ENCODE results near the gene GRIA1. TPM values are rescaled to one million over a fixed set of nuclear protein-coding genes. Genes with fewer than 3 reads are reported as not detected.

The GRIA1 gene
- total RNA-seq, 1 donor from 2014 or later: 0.55 TPM

DNA sequence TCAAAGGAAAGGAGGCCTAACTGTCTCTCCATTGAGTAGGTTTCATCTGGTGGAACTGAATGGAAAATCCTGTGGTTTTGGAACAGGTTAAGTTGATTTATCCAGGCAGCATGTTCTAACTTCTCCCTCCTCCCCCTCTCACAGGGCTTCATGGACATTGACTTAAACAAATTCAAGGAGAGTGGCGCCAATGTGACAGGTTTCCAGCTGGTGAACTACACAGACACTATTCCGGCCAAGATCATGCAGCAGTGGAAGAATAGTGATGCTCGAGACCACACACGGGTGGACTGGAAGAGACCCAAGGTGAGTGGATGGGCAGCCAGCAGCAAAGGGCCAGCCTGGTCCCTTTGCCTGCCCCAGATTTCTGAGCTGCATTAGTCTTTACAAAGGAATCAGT lies 183.9 kb downstream of the GRIA1 start:
- H3K36me3 Mint-ChIP-seq (ENCODE audit: low read depth): no peaks in the 10 kb centered on the region
- no peak overlapping the region for H3K27ac Mint-ChIP-seq (ENCODE audit: unreplicated experiment)
- no peak overlapping the region for H3K4me3 Mint-ChIP-seq (ENCODE audit: unreplicated experiment)
- no peak for DNase-seq (ENCODE audit: low spot score)
- peaks cover 13% of the 10 kb centered on the region for H3K27me3 Mint-ChIP-seq (ENCODE audit: low read depth)
- no peak for TF ChIP-seq CTCF (IDR thresholded peaks at IDR 0.05)
- no peaks in the 10 kb centered on the region for H3K4me1 Mint-ChIP-seq (ENCODE audit: low read depth)
- H3K9me3 Mint-ChIP-seq (ENCODE audit: low read depth): peaks cover 6% of the 10 kb centered on the region

- no peak for DNase-seq (ENCODE audit: low spot score)
Measured at GRCh38 chr5:153676406-153676805, 185.9 kb downstream of the GRIA1 start.

GRCh38 chr5:153676821-153677220 lies 186.4 kb downstream of the GRIA1 start:
- TF ChIP-seq CTCF (IDR thresholded peaks at IDR 0.05): no peak
- Mint-ChIP-seq H3K27ac (ENCODE audit: unreplicated experiment) (no peak overlapping the region), H3K36me3 (ENCODE audit: low read depth) (no peaks in the 10 kb centered on the region), H3K27me3 (ENCODE audit: low read depth) (peaks cover 6% of the 10 kb centered on the region), H3K4me1 (ENCODE audit: low read depth) (no peaks in the 10 kb centered on the region), H3K4me3 (ENCODE audit: unreplicated experiment) (no peak overlapping the region), H3K9me3 (ENCODE audit: low read depth) (peaks cover 6% of the 10 kb centered on the region)
- no peak for DNase-seq (ENCODE audit: low spot score)

More at GRCh38 chr5:153676406-153676805, 185.9 kb downstream of the GRIA1 start:
- no peaks in the 10 kb centered on the region for H3K4me1 Mint-ChIP-seq (ENCODE audit: low read depth)
- no peak overlapping the region for H3K4me3 Mint-ChIP-seq (ENCODE audit: unreplicated experiment)
- H3K27ac Mint-ChIP-seq (ENCODE audit: unreplicated experiment): no peak overlapping the region
- peaks cover 9% of the 10 kb centered on the region for H3K27me3 Mint-ChIP-seq (ENCODE audit: low read depth)
- TF ChIP-seq CTCF (IDR thresholded peaks at IDR 0.05): no peak
- H3K9me3 Mint-ChIP-seq (ENCODE audit: low read depth): peaks cover 6% of the 10 kb centered on the region
- no peaks in the 10 kb centered on the region for H3K36me3 Mint-ChIP-seq (ENCODE audit: low read depth)

GRCh38 chr5:153678617-153679329 lies 188.3 kb downstream of the GRIA1 start:
- no peak for TF ChIP-seq CTCF (IDR thresholded peaks at IDR 0.05)
- Mint-ChIP-seq H3K36me3 (ENCODE audit: low read depth) (no peaks in the 10 kb centered on the region), H3K27ac (ENCODE audit: unreplicated experiment) (no peak overlapping the region), H3K4me3 (ENCODE audit: unreplicated experiment) (no peak overlapping the region), H3K4me1 (ENCODE audit: low read depth) (no peaks in the 10 kb centered on the region), H3K9me3 (ENCODE audit: low read depth) (no peaks in the 10 kb centered on the region), H3K27me3 (ENCODE audit: low read depth) (peaks cover 2% of the 10 kb centered on the region)
- DNase-seq (ENCODE audit: low spot score): no peak

DNA sequence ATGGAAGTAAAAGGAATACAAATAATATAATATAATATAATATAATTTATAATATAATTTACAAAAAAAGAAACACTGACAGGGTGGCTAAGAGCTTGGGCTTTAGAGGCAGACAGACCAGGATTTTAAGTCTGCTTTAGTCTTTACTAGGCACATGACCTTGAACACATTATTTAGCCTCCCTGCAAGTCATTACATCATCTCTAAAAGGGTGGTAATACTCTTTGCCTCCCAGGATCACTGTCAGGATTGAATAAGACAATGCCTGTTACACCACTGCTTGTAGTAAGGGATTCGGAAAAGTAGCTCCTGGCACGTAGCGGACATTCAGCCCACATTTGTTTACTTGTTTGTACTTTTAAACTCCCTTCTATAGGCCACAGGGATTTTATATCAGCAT lies 199.8 kb downstream of the GRIA1 start:
- H3K4me1 Mint-ChIP-seq (ENCODE audit: low read depth): no peaks in the 10 kb centered on the region
- no peak for DNase-seq (ENCODE audit: low spot score)
- no peaks in the 10 kb centered on the region for H3K36me3 Mint-ChIP-seq (ENCODE audit: low read depth)
- H3K27me3 Mint-ChIP-seq (ENCODE audit: low read depth): peaks cover 2% of the 10 kb centered on the region
- H3K27ac Mint-ChIP-seq (ENCODE audit: unreplicated experiment): no peak overlapping the region
- no peak for TF ChIP-seq CTCF (IDR thresholded peaks at IDR 0.05)
- H3K4me3 Mint-ChIP-seq (ENCODE audit: unreplicated experiment): no peak overlapping the region
- H3K9me3 Mint-ChIP-seq (ENCODE audit: low read depth): no peaks in the 10 kb centered on the region

Measured in chondrocyte (in vitro differentiated cells).